K562 (cell line): ENCODE results near the gene GET3. TPM values are rescaled to one million over a fixed set of nuclear protein-coding genes. Genes with fewer than 3 reads are reported as not detected.

ENCODE experiments used
- ATF7 ChIP-seq: fragments of 450-650 bp; IDR thresholded peaks from 2 replicates; pipeline ENCODE4 v1.7.1; 2014; ENCODE audit warnings: mild to moderate bottlenecking, moderate library complexity
- ERF ChIP-seq: fragments of 450-650 bp; formaldehyde crosslinking; IDR thresholded peaks from 2 replicates; pipeline ENCODE4 v1.4.0; 2020; ENCODE audit warnings: mild to moderate bottlenecking, mixed read lengths
- FOXJ2 ChIP-seq: fragments of 200-800 bp; sonication (Bioruptor generic); IDR thresholded peaks from 2 replicates; pipeline ENCODE4 v1.6.1; 2016; ENCODE audit warnings: missing genetic modification characterization, missing compliant biosample characterization
- MAFK ChIP-seq: IDR thresholded peaks from 2 replicates; pipeline ENCODE4 v1.6.1; 2011; ENCODE audit warnings: low read length, improper control_type of control experiment
- NFIC ChIP-seq: fragments of 450-650 bp; IDR thresholded peaks from 2 replicates; pipeline ENCODE4 v1.6.1; 2017; ENCODE audit warnings: mild to moderate bottlenecking, inconsistent platforms
- NR2F6 ChIP-seq: fragments of 450-650 bp; formaldehyde crosslinking; IDR thresholded peaks from 2 replicates; pipeline ENCODE4 v1.4.0; 2020; ENCODE audit warnings: mild to moderate bottlenecking
- RAD51 ChIP-seq: fragments of 450-650 bp; IDR thresholded peaks from 2 replicates; pipeline ENCODE4 v1.7.1; 2016; ENCODE audit warnings: low read depth, mild to moderate bottlenecking, borderline replicate concordance
- RFX1 ChIP-seq: fragments of 450-650 bp; IDR thresholded peaks from 2 replicates; pipeline ENCODE4 v1.6.1; 2016; ENCODE audit warnings: mild to moderate bottlenecking, moderate library complexity
- SREBF1 ChIP-seq: fragments of 150-350 bp; IDR thresholded peaks from 2 replicates; pipeline ENCODE4 v1.6.1; 2014; ENCODE audit warnings: antibody characterized with exemption, low read depth, low read length, borderline replicate concordance
- STAG1 ChIP-seq: sonication (generic); formaldehyde crosslinking; IDR thresholded peaks from 2 replicates; pipeline ENCODE4 v1.5.0; 2020; ENCODE audit warnings: missing genetic modification reagents, borderline replicate concordance
- ZBTB7A ChIP-seq: IDR thresholded peaks from 2 replicates; pipeline ENCODE4 v1.6.1; 2011; ENCODE audit warnings: low read depth, mild to moderate bottlenecking, low read length, moderate library complexity, borderline replicate concordance; ENCODE audit not compliant: control insufficient read depth
- ZNF253 ChIP-seq: fragments of 250-450 bp; sonication (Bioruptor Pico); conservative IDR thresholded peaks from 2 replicates; pipeline ENCODE4 v1.6.1; 2021; ENCODE audit warnings: mild to moderate bottlenecking
- ZNF347 ChIP-seq: fragments of 450-650 bp; formaldehyde crosslinking; IDR thresholded peaks from 2 replicates; pipeline ENCODE4 v1.4.0; 2020; ENCODE audit warnings: low read depth, mild to moderate bottlenecking, moderate library complexity
- polyA plus RNA-seq, 8 experiments: library from polyadenylated mRNA; depleted of rRNA in 4 of 8; stranded (reverse) in 5 of 8; unstranded in 3 of 8; fragments of >200 nt; fragmentation: Nextera tagmentation in 2 of 8; fragmentation: Illumina TruSeq in 1 of 8; extraction: Ambion mirVana in 2 of 8; extraction: Trizol in 1 of 8; gene quantifications; 2 replicates each; pipeline versions ENCODE4 v1.2.1 to v1.2.3, GENCODE V29; 2011 to 2014; ENCODE audit warnings: inconsistent platforms in 1 of 8, missing spikeins in 1 of 8
- total RNA-seq, 7 experiments: library from RNA; depleted of rRNA in 6 of 7; stranded (reverse); fragments of >200 nt in 6 of 7; fragmentation: Illumina TruSeq in 2 of 7; extraction: Trizol in 2 of 7; gene quantifications; 2 replicates each; pipeline versions ENCODE4 v1.2.1 to v1.2.3, GENCODE V29; 2011 to 2021; ENCODE audit warnings: low replicate concordance in 1 of 7
- TF ChIP-seq, protein P1 (sequence below): fragments of 450-650 bp; IDR thresholded peaks from 2 replicates; pipeline ENCODE4 v1.6.1; 2016; ENCODE audit warnings: missing biosample characterization, missing genetic modification characterization
- TF ChIP-seq, protein P2 (sequence below): fragments of 450-650 bp; IDR thresholded peaks from 2 replicates; pipeline ENCODE4 v1.6.1; 2014; ENCODE audit warnings: low read depth, mild to moderate bottlenecking, moderate library complexity, borderline replicate concordance
- TF ChIP-seq, protein P3 (sequence below): fragments of 450-650 bp; formaldehyde crosslinking; IDR thresholded peaks from 2 replicates; pipeline ENCODE4 v1.4.0; 2022; ENCODE audit warnings: mild to moderate bottlenecking, moderate library complexity
- TF ChIP-seq, protein P4 (sequence below): fragments of 250-450 bp; sonication (Bioruptor Pico); IDR thresholded peaks from 2 replicates; pipeline ENCODE4 v1.4.0; 2020; ENCODE audit warnings: mild to moderate bottlenecking
- TF ChIP-seq, protein P5 (sequence below), 2 experiments: fragments of 200-800 bp in 1 of 2; sonication (Bioruptor generic) in 1 of 2; sonication (generic) in 1 of 2; formaldehyde crosslinking in 1 of 2; IDR thresholded peaks in 1 of 2; conservative IDR thresholded peaks in 1 of 2; 2 replicates each; pipeline versions ENCODE4 v1.5.0 to v1.6.1; 2016 to 2020; ENCODE audit warnings: missing compliant biosample characterization in 1 of 2, missing genetic modification characterization in 1 of 2, missing genetic modification reagents in 1 of 2

GET3 gene
- total and polyA plus RNA-seq, 9 of the 15 experiments (the other 6 are each of a cell fraction or from before 2014, with no cell fraction given), result 8.3 to 83.5 (median 51.8) TPM

DNA sequence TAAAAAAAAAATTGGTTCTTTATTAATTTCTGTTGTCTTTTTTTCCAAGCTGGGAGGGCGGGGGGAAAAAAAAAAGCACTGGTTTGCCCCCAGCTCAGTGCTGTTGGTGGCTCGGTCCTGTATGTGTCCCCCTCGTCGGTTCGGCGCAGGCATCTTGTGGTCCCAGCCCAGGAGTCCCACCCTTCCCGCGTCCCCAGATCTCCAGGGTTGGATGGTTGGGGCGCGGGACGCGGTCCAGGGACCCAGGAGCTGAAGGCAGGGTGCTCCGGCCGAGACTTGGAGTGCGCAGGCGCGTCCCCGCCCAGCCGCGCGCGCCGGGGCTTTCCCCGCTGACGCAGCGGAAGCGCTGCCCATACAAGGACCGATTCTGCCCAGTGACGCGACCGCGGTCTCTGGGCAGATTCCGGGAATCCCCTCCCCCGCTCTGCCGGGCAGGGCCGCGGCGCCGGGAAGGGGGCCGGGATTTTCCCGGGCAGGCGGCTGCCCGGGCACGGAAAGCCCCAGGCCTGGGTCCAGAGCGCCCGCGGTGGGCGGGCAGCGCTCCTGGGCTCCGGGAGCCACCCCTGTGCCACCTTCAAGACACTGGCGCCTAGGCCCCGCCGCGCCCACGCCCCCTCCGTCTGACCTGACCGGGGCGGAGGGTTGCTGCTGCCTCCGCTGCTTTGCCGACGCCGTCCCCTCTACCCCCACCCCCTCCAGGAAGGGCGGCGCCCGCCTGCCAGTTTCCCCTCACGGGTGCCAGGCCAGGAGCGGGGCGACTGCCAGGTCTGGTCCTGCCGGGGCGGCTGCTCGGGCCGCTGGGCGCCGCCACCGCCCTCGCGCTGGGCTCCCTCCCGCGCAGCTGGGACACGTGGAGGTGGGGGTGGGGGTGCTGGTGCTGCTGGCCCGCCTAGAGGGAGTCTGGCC lies 56.2 kb downstream of the GET3 start (continued):
- no peak for TF ChIP-seq ZNF347
- TF ChIP-seq, protein P1, sequence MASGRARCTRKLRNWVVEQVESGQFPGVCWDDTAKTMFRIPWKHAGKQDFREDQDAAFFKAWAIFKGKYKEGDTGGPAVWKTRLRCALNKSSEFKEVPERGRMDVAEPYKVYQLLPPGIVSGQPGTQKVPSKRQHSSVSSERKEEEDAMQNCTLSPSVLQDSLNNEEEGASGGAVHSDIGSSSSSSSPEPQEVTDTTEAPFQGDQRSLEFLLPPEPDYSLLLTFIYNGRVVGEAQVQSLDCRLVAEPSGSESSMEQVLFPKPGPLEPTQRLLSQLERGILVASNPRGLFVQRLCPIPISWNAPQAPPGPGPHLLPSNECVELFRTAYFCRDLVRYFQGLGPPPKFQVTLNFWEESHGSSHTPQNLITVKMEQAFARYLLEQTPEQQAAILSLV (tag), result no peak
- TF ChIP-seq ATF7, result peak; percentile 66; the same call in 1 of the 2 replicates
- TF ChIP-seq RAD51, result no peak
- TF ChIP-seq FOXJ2 (tag), result peak; percentile 64
- TF ChIP-seq, protein P2, sequence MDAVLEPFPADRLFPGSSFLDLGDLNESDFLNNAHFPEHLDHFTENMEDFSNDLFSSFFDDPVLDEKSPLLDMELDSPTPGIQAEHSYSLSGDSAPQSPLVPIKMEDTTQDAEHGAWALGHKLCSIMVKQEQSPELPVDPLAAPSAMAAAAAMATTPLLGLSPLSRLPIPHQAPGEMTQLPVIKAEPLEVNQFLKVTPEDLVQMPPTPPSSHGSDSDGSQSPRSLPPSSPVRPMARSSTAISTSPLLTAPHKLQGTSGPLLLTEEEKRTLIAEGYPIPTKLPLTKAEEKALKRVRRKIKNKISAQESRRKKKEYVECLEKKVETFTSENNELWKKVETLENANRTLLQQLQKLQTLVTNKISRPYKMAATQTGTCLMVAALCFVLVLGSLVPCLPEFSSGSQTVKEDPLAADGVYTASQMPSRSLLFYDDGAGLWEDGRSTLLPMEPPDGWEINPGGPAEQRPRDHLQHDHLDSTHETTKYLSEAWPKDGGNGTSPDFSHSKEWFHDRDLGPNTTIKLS, result peak; percentile 57; the same call in 1 of the 2 replicates
- TF ChIP-seq SREBF1, result no peak
- 0 out of 2 replicates have a peak, but pooled peaks have one; percentile 80 for TF ChIP-seq ERF (CRISPR knock-in tag)
- no peak for TF ChIP-seq RFX1
- TF ChIP-seq NFIC, result 0 out of 2 replicates have a peak, but pooled peaks have one; percentile 3
- no peak for TF ChIP-seq STAG1 (CRISPR knock-in tag)
- TF ChIP-seq, protein P3, sequence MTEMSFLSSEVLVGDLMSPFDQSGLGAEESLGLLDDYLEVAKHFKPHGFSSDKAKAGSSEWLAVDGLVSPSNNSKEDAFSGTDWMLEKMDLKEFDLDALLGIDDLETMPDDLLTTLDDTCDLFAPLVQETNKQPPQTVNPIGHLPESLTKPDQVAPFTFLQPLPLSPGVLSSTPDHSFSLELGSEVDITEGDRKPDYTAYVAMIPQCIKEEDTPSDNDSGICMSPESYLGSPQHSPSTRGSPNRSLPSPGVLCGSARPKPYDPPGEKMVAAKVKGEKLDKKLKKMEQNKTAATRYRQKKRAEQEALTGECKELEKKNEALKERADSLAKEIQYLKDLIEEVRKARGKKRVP (CRISPR knock-in tag), result 0 out of 2 replicates have a peak, but pooled peaks have one; percentile 51
- 0 out of 2 replicates have a peak, but pooled peaks have one; percentile 45 for TF ChIP-seq NR2F6 (CRISPR knock-in tag)
- TF ChIP-seq, protein P4, sequence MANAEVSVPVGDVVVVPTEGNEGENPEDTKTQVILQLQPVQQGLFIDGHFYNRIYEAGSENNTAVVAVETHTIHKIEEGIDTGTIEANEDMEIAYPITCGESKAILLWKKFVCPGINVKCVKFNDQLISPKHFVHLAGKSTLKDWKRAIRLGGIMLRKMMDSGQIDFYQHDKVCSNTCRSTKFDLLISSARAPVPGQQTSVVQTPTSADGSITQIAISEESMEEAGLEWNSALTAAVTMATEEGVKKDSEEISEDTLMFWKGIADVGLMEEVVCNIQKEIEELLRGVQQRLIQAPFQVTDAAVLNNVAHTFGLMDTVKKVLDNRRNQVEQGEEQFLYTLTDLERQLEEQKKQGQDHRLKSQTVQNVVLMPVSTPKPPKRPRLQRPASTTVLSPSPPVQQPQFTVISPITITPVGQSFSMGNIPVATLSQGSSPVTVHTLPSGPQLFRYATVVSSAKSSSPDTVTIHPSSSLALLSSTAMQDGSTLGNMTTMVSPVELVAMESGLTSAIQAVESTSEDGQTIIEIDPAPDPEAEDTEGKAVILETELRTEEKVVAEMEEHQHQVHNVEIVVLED, result no peak
- TF ChIP-seq ZBTB7A, result peak; percentile 23; the same call in 1 of the 2 replicates
- no peak for TF ChIP-seq ZNF253 (CRISPR knock-in tag)
- TF ChIP-seq, protein P5, sequence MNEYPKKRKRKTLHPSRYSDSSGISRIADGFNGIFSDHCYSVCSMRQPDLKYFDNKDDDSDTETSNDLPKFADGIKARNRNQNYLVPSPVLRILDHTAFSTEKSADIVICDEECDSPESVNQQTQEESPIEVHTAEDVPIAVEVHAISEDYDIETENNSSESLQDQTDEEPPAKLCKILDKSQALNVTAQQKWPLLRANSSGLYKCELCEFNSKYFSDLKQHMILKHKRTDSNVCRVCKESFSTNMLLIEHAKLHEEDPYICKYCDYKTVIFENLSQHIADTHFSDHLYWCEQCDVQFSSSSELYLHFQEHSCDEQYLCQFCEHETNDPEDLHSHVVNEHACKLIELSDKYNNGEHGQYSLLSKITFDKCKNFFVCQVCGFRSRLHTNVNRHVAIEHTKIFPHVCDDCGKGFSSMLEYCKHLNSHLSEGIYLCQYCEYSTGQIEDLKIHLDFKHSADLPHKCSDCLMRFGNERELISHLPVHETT (CRISPR knock-in tag; conservative IDR thresholded peaks at IDR 0.05 in 1 of 2, IDR thresholded peaks at IDR 0.05 in 1 of 2), result no peak
- no peak for TF ChIP-seq MAFK
